Uterus (tissue), 4 donors: ENCODE data around the gene FSCN2. TPM values are rescaled to one million over a fixed set of nuclear protein-coding genes. Genes with fewer than 3 reads are reported as not detected.

Experiments used
- DNase-seq, 2 donors: peaks; one replicate each; pipeline ENCODE4 v3.0.0-alpha.2; 2019 to 2020
- H3K27ac ChIP-seq, 2 donors: fragments of 200-600 bp; sonication (generic); 1 replicate in 1 of 2; 2 replicates in 1 of 2; pipeline ENCODE4 v1.5.1; 2016 to 2018
- H3K27me3 ChIP-seq, 2 donors: fragments of 200-600 bp; sonication (generic); one replicate each; pipeline ENCODE4 v1.5.1; 2018 to 2019; ENCODE audit warnings: control low read depth in 1 of 2
- H3K36me3 ChIP-seq, 2 donors: fragments of 200-600 bp; sonication (generic); one replicate each; pipeline ENCODE4 v1.5.1; 2019; ENCODE audit warnings: control low read depth in 1 of 2
- H3K4me1 ChIP-seq, 2 donors: fragments of 200-600 bp; sonication (generic); one replicate each; pipeline ENCODE4 v1.5.1; 2018 to 2019; ENCODE audit warnings: control low read depth in 1 of 2
- H3K4me3 ChIP-seq, 2 donors: fragments of 200-600 bp; sonication (generic); 1 replicate in 1 of 2; 2 replicates in 1 of 2; pipeline ENCODE4 v1.5.1; 2018 to 2019; ENCODE audit warnings: mild to moderate bottlenecking in 1 of 2
- H3K9me3 ChIP-seq, 2 donors: fragments of 200-600 bp; sonication (generic); one replicate each; pipeline ENCODE4 v1.5.1; 2019; ENCODE audit warnings: control low read depth in 1 of 2
- CTCF ChIP-seq, 4 experiments: fragments of 200-600 bp in 2 of 4; fragments of 450-650 bp in 2 of 4; sonication (generic) in 2 of 4; IDR thresholded peaks; one replicate each; pipeline ENCODE4 v1.5.1; 2016 to 2019; ENCODE audit warnings: antibody characterized with exemption in 4 of 4, mild to moderate bottlenecking in 2 of 4, moderate library complexity in 1 of 4
- POLR2A ChIP-seq, 2 donors: fragments of 450-650 bp; IDR thresholded peaks; one replicate each; pipeline ENCODE4 v1.6.1; 2016; ENCODE audit warnings: antibody characterized with exemption in 2 of 2, mild to moderate bottlenecking in 1 of 2, moderate library complexity in 1 of 2
- intact Hi-C: fragments of 100-400 bp; cut with DNase I; formaldehyde crosslinking; loops from one replicate; pipeline ENCODE4 v1.15.1; 2023; ENCODE audit warnings: low total_unique reads
- total RNA-seq, 4 donors: library from RNA; depleted of rRNA in 3 of 4; stranded (reverse); fragments of >200 nt in 3 of 4; gene quantifications; one replicate each; pipeline versions ENCODE4 v1.1.0 to v1.2.4, GENCODE V29; 2014 to 2023
- donor health status: DM: yes; HTN: yes; CAD: no.

The FSCN2 gene
- total RNA-seq, 4 donors from 2014 or later: 5.0 to 7.4 TPM; not detected in 2

DNA sequence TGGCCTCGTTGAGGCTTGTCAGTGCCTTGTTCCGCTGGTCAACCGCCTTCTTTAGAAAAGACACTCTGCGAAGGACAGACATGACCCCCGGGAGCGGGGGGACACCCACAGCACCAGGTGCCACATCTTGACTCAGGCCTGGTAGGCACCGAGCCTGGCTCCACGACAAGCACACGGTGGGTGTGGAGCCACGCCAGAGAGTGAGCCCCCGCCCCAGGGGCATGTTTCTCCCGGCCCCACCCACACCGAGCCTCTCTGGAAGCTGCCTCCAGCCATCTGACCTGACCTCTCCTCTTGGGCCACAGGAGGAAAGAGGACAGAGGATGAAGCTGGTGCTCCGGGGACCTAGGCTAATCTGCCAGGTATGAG is 19.4 kb downstream of the FSCN2 start:
- Histone ChIP-seq H3K9me3 (no peaks in the 10 kb centered on the region), H3K4me1 (peaks cover 0 to 7% of the 10 kb centered on the region in 2 donors), H3K36me3 (no peaks in the 10 kb centered on the region), H3K4me3 (no peak overlapping the region), H3K27ac (no peak overlapping the region), H3K27me3 (no peaks in the 10 kb centered on the region)
- TF ChIP-seq POLR2A (IDR thresholded peaks at IDR 0.05): no peak
- no peak for TF ChIP-seq CTCF (IDR thresholded peaks at IDR 0.05)
- DNase-seq: no peak
- intact Hi-C loops: no loop called here

GRCh38 chr17:81549031-81549557 is 20.9 kb downstream of the FSCN2 start:
- no peak for DNase-seq
- Histone ChIP-seq H3K27ac (no peak overlapping the region), H3K4me1 (peaks cover 0 to 17% of the 10 kb centered on the region in 2 donors), H3K27me3 (no peaks in the 10 kb centered on the region), H3K4me3 (no peak overlapping the region), H3K9me3 (no peaks in the 10 kb centered on the region), H3K36me3 (no peaks in the 10 kb centered on the region)
- intact Hi-C loops: no loop called here
- TF ChIP-seq CTCF (IDR thresholded peaks at IDR 0.05): no peak

DNA sequence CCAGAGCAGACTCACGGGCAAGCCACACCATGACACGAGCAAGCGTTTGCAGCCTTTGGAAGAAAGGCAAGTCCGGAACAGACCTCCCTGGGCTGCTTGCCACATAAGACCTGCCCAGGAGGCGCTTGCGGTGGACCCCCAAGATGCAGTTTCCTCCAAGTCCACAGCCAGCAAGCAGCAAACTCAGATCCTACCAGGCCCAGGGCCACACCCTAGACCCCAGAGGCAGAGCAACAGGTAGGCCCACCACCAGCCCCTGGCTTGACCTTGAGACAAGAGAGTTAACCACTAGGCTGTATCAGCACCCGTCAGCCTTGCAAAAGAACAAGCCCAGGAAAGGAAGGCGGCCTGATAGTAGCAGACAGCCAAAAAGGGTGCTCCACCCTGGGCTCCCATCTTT is 21.6 kb downstream of the FSCN2 start:
- DNase-seq: no peak
- Histone ChIP-seq H3K4me3 (no peak overlapping the region), H3K27me3 (no peaks in the 10 kb centered on the region), H3K36me3 (no peaks in the 10 kb centered on the region), H3K27ac (no peak overlapping the region), H3K4me1 (peaks cover 0 to 17% of the 10 kb centered on the region in 2 donors), H3K9me3 (no peaks in the 10 kb centered on the region)
- intact Hi-C loops: no loop called here
- TF ChIP-seq CTCF (IDR thresholded peaks at IDR 0.05) (no peak), POLR2A (IDR thresholded peaks at IDR 0.05) (no peak)

DNA sequence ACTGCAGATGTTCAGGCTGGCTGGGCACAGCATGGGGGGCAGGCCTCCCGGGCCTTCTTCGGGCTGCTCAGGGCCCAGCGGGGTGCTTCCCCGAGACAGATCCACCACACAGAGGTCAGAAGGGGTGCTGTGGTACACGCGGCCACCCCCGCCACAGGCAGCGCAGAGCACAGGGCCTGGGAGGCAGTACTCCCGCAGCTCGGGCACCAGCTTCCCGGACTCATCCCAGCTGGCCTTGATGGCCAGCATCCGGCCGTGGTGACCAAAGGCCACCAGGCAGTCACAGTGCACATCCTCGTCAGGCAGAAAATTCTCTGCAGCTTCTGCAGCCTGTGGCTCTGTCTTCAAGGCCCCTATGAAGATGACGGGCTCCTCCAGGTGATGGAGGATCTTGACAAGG is 22.1 kb downstream of the FSCN2 start:
- no peak overlapping the region for H3K27ac ChIP-seq
- TF ChIP-seq POLR2A (IDR thresholded peaks at IDR 0.05): no peak
- DNase-seq: no peak
- no peaks in the 10 kb centered on the region for H3K27me3 ChIP-seq
- no peak overlapping the region for H3K4me3 ChIP-seq
- H3K36me3 ChIP-seq: no peaks in the 10 kb centered on the region
- H3K9me3 ChIP-seq: no peaks in the 10 kb centered on the region
- intact Hi-C loops: no loop called here
- H3K4me1 ChIP-seq: peaks cover 0 to 17% of the 10 kb centered on the region in 2 donors

- Histone ChIP-seq H3K27ac (no peak overlapping the region), H3K9me3 (no peaks in the 10 kb centered on the region), H3K27me3 (no peaks in the 10 kb centered on the region), H3K4me3 (peak overlapping the region in 1 of 2 donors; percentile 62), H3K4me1 (peaks cover 0 to 17% of the 10 kb centered on the region in 2 donors), H3K36me3 (no peaks in the 10 kb centered on the region)
- TF ChIP-seq CTCF (IDR thresholded peaks at IDR 0.05) (no peak), POLR2A (IDR thresholded peaks at IDR 0.05) (no peak)
- DNase-seq: no peak
- intact Hi-C loops: no loop called here
These were observed 22.8 kb downstream of the FSCN2 start for GRCh38 chr17:81550830-81551457.
